CD4-positive, alpha-beta T cell treated with Interleukin-6 at 100 ng/mL for 8 hours (primary cell): ENCODE data around the gene TSPO.

Source experiments
- DNase-seq: peaks from one replicate; pipeline ENCODE4 v3.0.0-alpha.2; 2020; ENCODE audit warnings: mixed read lengths, low spot score

Gene TSPO

GRCh38 chr22:43179146-43179910 lies 28.0 kb downstream of the TSPO start:
- DNase-seq = no peak

GRCh38 chr22:43179911-43180195 lies 28.5 kb downstream of the TSPO start:
- no peak for DNase-seq

- no peak for DNase-seq
Observed at GRCh38 chr22:43180670-43181069, 29.3 kb downstream of the TSPO start.

GRCh38 chr22:43181321-43182076 lies 30.1 kb downstream of the TSPO start:
- no peak for DNase-seq

- no peak for DNase-seq
Observed at GRCh38 chr22:43182118-43182517, 30.8 kb downstream of the TSPO start.

- DNase-seq = no peak
Observed at GRCh38 chr22:43182726-43183125, 31.4 kb downstream of the TSPO start.

- no peak for DNase-seq
Observed at GRCh38 chr22:43183496-43184277, 32.3 kb downstream of the TSPO start.

- no peak for DNase-seq
Observed at GRCh38 chr22:43185860-43186261, 34.5 kb downstream of the TSPO start.

- DNase-seq = peak; percentile 54
Observed at GRCh38 chr22:43186272-43187170, 35.2 kb downstream of the TSPO start, which contains the start of gene TTLL12. Gene TTLL12, minus strand, starts transcription at chr22:43187134. Its CDS starts 65 bp downstream, at chr22:43187069.

- DNase-seq = peak; percentile 96
Observed at GRCh38 chr22:43187171-43188099, 36.1 kb downstream of the TSPO start.

- no peak for DNase-seq
Observed at GRCh38 chr22:43188829-43189545, 37.6 kb downstream of the TSPO start.

- no peak for DNase-seq
Observed at GRCh38 chr22:43191831-43192230, 40.5 kb downstream of the TSPO start.

- DNase-seq = no peak
Observed at GRCh38 chr22:43197271-43197941, 46.0 kb downstream of the TSPO start.

GRCh38 chr22:43198126-43198525 lies 46.8 kb downstream of the TSPO start:
- DNase-seq = no peak

GRCh38 chr22:43198936-43199335 lies 47.6 kb downstream of the TSPO start:
- no peak for DNase-seq

GRCh38 chr22:43199541-43199940 lies 48.2 kb downstream of the TSPO start:
- no peak for DNase-seq

- no peak for DNase-seq
Observed at GRCh38 chr22:43200031-43200430, 48.7 kb downstream of the TSPO start.

GRCh38 chr22:43200555-43200954 lies 49.2 kb downstream of the TSPO start:
- no peak for DNase-seq

- DNase-seq = no peak
Observed at GRCh38 chr22:43201486-43202219, 50.3 kb downstream of the TSPO start.
